IPS-18a (cell line): ENCODE results near the gene DVL2.

Experiments used
- H3K27ac ChIP-seq: one replicate; pipeline ENCODE4 v1.5.1; 2013; ENCODE audit warnings: low read length
- H3K27me3 ChIP-seq: one replicate; pipeline ENCODE4 v1.6.1; 2013; ENCODE audit warnings: mild to moderate bottlenecking, low read length; ENCODE audit not compliant: control insufficient read depth, insufficient read depth
- H3K36me3 ChIP-seq: one replicate; pipeline ENCODE4 v1.6.1; 2013; ENCODE audit warnings: low read depth, low read length; ENCODE audit not compliant: control insufficient read depth
- H3K4me1 ChIP-seq: one replicate; pipeline ENCODE4 v1.6.1; 2013; ENCODE audit warnings: low read depth, low read length; ENCODE audit not compliant: control insufficient read depth
- H3K4me3 ChIP-seq: one replicate; pipeline ENCODE4 v1.5.1; 2013; ENCODE audit warnings: low read length
- H3K9ac ChIP-seq: one replicate; pipeline ENCODE4 v1.6.1; 2013; ENCODE audit warnings: mild to moderate bottlenecking, low read length, moderate library complexity
- H3K9me3 ChIP-seq: one replicate; pipeline ENCODE4 v1.6.1; 2013; ENCODE audit warnings: low read depth, low read length; ENCODE audit not compliant: control insufficient read depth

DVL2 gene

GRCh38 chr17:7203391-7203790 lies 30.9 kb downstream of the DVL2 start:
- Histone ChIP-seq H3K27me3 (no peaks in the 10 kb centered on the region), H3K4me1 (peaks cover 11% of the 10 kb centered on the region), H3K36me3 (peaks cover 28% of the 10 kb centered on the region), H3K4me3 (no peak overlapping the region), H3K27ac (no peak overlapping the region), H3K9ac (no peak overlapping the region), H3K9me3 (no peaks in the 10 kb centered on the region)

GRCh38 chr17:7196651-7197401 lies 37.5 kb downstream of the DVL2 start:
- H3K4me1 ChIP-seq: no peaks in the 10 kb centered on the region
- H3K9me3 ChIP-seq: no peaks in the 10 kb centered on the region
- no peak overlapping the region for H3K27ac ChIP-seq
- no peak overlapping the region for H3K4me3 ChIP-seq
- no peaks in the 10 kb centered on the region for H3K27me3 ChIP-seq
- no peak overlapping the region for H3K9ac ChIP-seq
- H3K36me3 ChIP-seq: peaks cover 42% of the 10 kb centered on the region

GRCh38 chr17:7195971-7196370 lies 38.3 kb downstream of the DVL2 start:
- Histone ChIP-seq H3K27ac (no peak overlapping the region), H3K4me3 (no peak overlapping the region), H3K27me3 (no peaks in the 10 kb centered on the region), H3K9ac (no peak overlapping the region), H3K4me1 (no peaks in the 10 kb centered on the region), H3K9me3 (no peaks in the 10 kb centered on the region), H3K36me3 (peaks cover 38% of the 10 kb centered on the region)

GRCh38 chr17:7192271-7192937 lies 41.9 kb downstream of the DVL2 start:
- no peak overlapping the region for H3K4me3 ChIP-seq
- no peak overlapping the region for H3K9ac ChIP-seq
- no peaks in the 10 kb centered on the region for H3K9me3 ChIP-seq
- no peaks in the 10 kb centered on the region for H3K4me1 ChIP-seq
- peaks cover 35% of the 10 kb centered on the region for H3K36me3 ChIP-seq
- no peak overlapping the region for H3K27ac ChIP-seq
- no peaks in the 10 kb centered on the region for H3K27me3 ChIP-seq

- H3K4me3 ChIP-seq: no peak overlapping the region
- H3K36me3 ChIP-seq: peaks cover 29% of the 10 kb centered on the region
- H3K27ac ChIP-seq: no peak overlapping the region
- no peaks in the 10 kb centered on the region for H3K4me1 ChIP-seq
- no peaks in the 10 kb centered on the region for H3K27me3 ChIP-seq
- no peaks in the 10 kb centered on the region for H3K9me3 ChIP-seq
- no peak overlapping the region for H3K9ac ChIP-seq
These were observed 42.6 kb downstream of the DVL2 start for GRCh38 chr17:7191571-7192270.

GRCh38 chr17:7191069-7191468 lies 43.2 kb downstream of the DVL2 start:
- H3K27me3 ChIP-seq: no peaks in the 10 kb centered on the region
- no peak overlapping the region for H3K4me3 ChIP-seq
- H3K9me3 ChIP-seq: no peaks in the 10 kb centered on the region
- peaks cover 23% of the 10 kb centered on the region for H3K36me3 ChIP-seq
- no peak overlapping the region for H3K27ac ChIP-seq
- H3K4me1 ChIP-seq: no peaks in the 10 kb centered on the region
- no peak overlapping the region for H3K9ac ChIP-seq

- no peaks in the 10 kb centered on the region for H3K9me3 ChIP-seq
- no peaks in the 10 kb centered on the region for H3K4me1 ChIP-seq
- no peak overlapping the region for H3K4me3 ChIP-seq
- peaks cover 17% of the 10 kb centered on the region for H3K36me3 ChIP-seq
- H3K9ac ChIP-seq: no peak overlapping the region
- no peaks in the 10 kb centered on the region for H3K27me3 ChIP-seq
- no peak overlapping the region for H3K27ac ChIP-seq
These were observed 43.9 kb downstream of the DVL2 start for GRCh38 chr17:7190276-7190917.

- no peaks in the 10 kb centered on the region for H3K4me1 ChIP-seq
- H3K27me3 ChIP-seq: no peaks in the 10 kb centered on the region
- H3K36me3 ChIP-seq: peaks cover 3% of the 10 kb centered on the region
- no peak overlapping the region for H3K27ac ChIP-seq
- H3K4me3 ChIP-seq: no peak overlapping the region
- H3K9ac ChIP-seq: no peak overlapping the region
- no peaks in the 10 kb centered on the region for H3K9me3 ChIP-seq
These were observed 48.1 kb downstream of the DVL2 start for GRCh38 chr17:7186241-7186640.

GRCh38 chr17:7184647-7185046 lies 49.7 kb downstream of the DVL2 start:
- H3K4me1 ChIP-seq: no peaks in the 10 kb centered on the region
- no peak overlapping the region for H3K27ac ChIP-seq
- H3K9ac ChIP-seq: no peak overlapping the region
- no peak overlapping the region for H3K4me3 ChIP-seq
- no peaks in the 10 kb centered on the region for H3K9me3 ChIP-seq
- H3K27me3 ChIP-seq: no peaks in the 10 kb centered on the region
- no peaks in the 10 kb centered on the region for H3K36me3 ChIP-seq

GRCh38 chr17:7184091-7184488 lies 50.2 kb downstream of the DVL2 start:
- Histone ChIP-seq H3K36me3 (no peaks in the 10 kb centered on the region), H3K27me3 (no peaks in the 10 kb centered on the region), H3K27ac (no peak overlapping the region), H3K4me1 (no peaks in the 10 kb centered on the region), H3K9ac (no peak overlapping the region), H3K4me3 (no peak overlapping the region), H3K9me3 (no peaks in the 10 kb centered on the region)

- H3K9me3 ChIP-seq: no peaks in the 10 kb centered on the region
- no peak overlapping the region for H3K9ac ChIP-seq
- no peak overlapping the region for H3K4me3 ChIP-seq
- H3K36me3 ChIP-seq: no peaks in the 10 kb centered on the region
- no peaks in the 10 kb centered on the region for H3K4me1 ChIP-seq
- H3K27ac ChIP-seq: no peak overlapping the region
- H3K27me3 ChIP-seq: no peaks in the 10 kb centered on the region
These were observed 50.8 kb downstream of the DVL2 start for GRCh38 chr17:7183433-7184090.
